ENCODE data around the gene RNU2-1. TPM values are rescaled to one million over a fixed set of nuclear protein-coding genes. Genes with fewer than 3 reads are reported as not detected.
"Not testable (repeated sequence)": the region's sequence is repeated elsewhere in the genome, so short reads cannot be mapped to it uniquely, and the experiment has no call there.

The RNU2-1 gene
- not detected for total RNA-seq

GRCh38 chr17:43233877-43234276 lies at the start of gene RNU2-1:
TSS of gene RNU2-1 (minus strand) at chr17:43233977.
- H3K27ac ChIP-seq; DNase-seq (ENCODE audit: low spot score in 2 of 2); H3K36me3 ChIP-seq; H3K27me3 ChIP-seq; H3K4me1 ChIP-seq; H3K9me3 ChIP-seq; intact Hi-C loops (cut with DNase I); H3K4me3 ChIP-seq: not testable (repeated sequence)

- DNase-seq (ENCODE audit: low spot score in 2 of 2); H3K27ac ChIP-seq; H3K4me3 ChIP-seq; H3K4me1 ChIP-seq; H3K9me3 ChIP-seq; H3K27me3 ChIP-seq; H3K36me3 ChIP-seq; intact Hi-C loops (cut with DNase I): not testable (repeated sequence)
Observed at GRCh38 chr17:43272914-43273313, 39.1 kb upstream of the RNU2-1 start.

GRCh38 chr17:43272483-43272882 lies 38.7 kb upstream of the RNU2-1 start:
- H3K4me3 ChIP-seq; intact Hi-C loops (cut with DNase I); H3K9me3 ChIP-seq; DNase-seq (ENCODE audit: low spot score in 2 of 2); H3K36me3 ChIP-seq; H3K27me3 ChIP-seq; H3K4me1 ChIP-seq; H3K27ac ChIP-seq: not testable (repeated sequence)

GRCh38 chr17:43270552-43271504 lies 37.1 kb upstream of the RNU2-1 start:
- intact Hi-C loops (cut with DNase I); H3K27ac ChIP-seq; DNase-seq (ENCODE audit: low spot score in 2 of 2); H3K9me3 ChIP-seq; H3K27me3 ChIP-seq; H3K36me3 ChIP-seq; H3K4me1 ChIP-seq; H3K4me3 ChIP-seq: not testable (repeated sequence)

- H3K36me3 ChIP-seq; H3K4me1 ChIP-seq; intact Hi-C loops (cut with DNase I); DNase-seq (ENCODE audit: low spot score in 2 of 2); H3K27me3 ChIP-seq; H3K9me3 ChIP-seq: not testable (repeated sequence)
- H3K4me3 ChIP-seq: peak overlapping the region in 1 of 2 donors; percentile 37
- peak overlapping the region in 1 of 2 donors; percentile 45 for H3K27ac ChIP-seq
Observed at GRCh38 chr17:43246456-43246855, 12.7 kb upstream of the RNU2-1 start.

GRCh38 chr17:43240596-43241352 lies 7.0 kb upstream of the RNU2-1 start:
- DNase-seq (ENCODE audit: low spot score in 2 of 2); H3K4me1 ChIP-seq; H3K27ac ChIP-seq; H3K9me3 ChIP-seq; H3K36me3 ChIP-seq; intact Hi-C loops (cut with DNase I); H3K27me3 ChIP-seq; H3K4me3 ChIP-seq: not testable (repeated sequence)

GRCh38 chr17:43239597-43239996 lies 5.8 kb upstream of the RNU2-1 start:
- H3K4me3 ChIP-seq; H3K36me3 ChIP-seq; H3K4me1 ChIP-seq; H3K27me3 ChIP-seq; intact Hi-C loops (cut with DNase I); H3K9me3 ChIP-seq; H3K27ac ChIP-seq; DNase-seq (ENCODE audit: low spot score in 2 of 2): not testable (repeated sequence)

- DNase-seq (ENCODE audit: low spot score in 2 of 2); H3K36me3 ChIP-seq; H3K27me3 ChIP-seq; H3K27ac ChIP-seq; H3K9me3 ChIP-seq; H3K4me1 ChIP-seq; intact Hi-C loops (cut with DNase I); H3K4me3 ChIP-seq: not testable (repeated sequence)
Observed at GRCh38 chr17:43233263-43233662, 514 bp downstream of the RNU2-1 start.

- H3K36me3 ChIP-seq; H3K27me3 ChIP-seq; H3K4me1 ChIP-seq; intact Hi-C loops (cut with DNase I); H3K9me3 ChIP-seq; H3K4me3 ChIP-seq: not testable (repeated sequence)
- H3K27ac ChIP-seq: peak overlapping the region in 1 of 2 donors; percentile 34
- DNase-seq (ENCODE audit: low spot score in 2 of 2): peak; percentile 18 to 79
Observed at GRCh38 chr17:43232021-43232699, 1.6 kb downstream of the RNU2-1 start.

GRCh38 chr17:43231205-43232020 lies 2.4 kb downstream of the RNU2-1 start:
- not testable (repeated sequence) for H3K4me1 ChIP-seq, H3K27me3 ChIP-seq

GRCh38 chr17:43228020-43228782 lies 5.6 kb downstream of the RNU2-1 start, which contains the start of gene CCDC200:
TSS of gene CCDC200 (minus strand) at chr17:43228623. CDS start at chr17:43228554, 69 bp downstream.
- H3K4me1 ChIP-seq; H3K27me3 ChIP-seq; H3K27ac ChIP-seq; H3K4me3 ChIP-seq; DNase-seq (ENCODE audit: low spot score in 2 of 2); H3K9me3 ChIP-seq; intact Hi-C loops (cut with DNase I): not testable (repeated sequence)
- H3K36me3 ChIP-seq: peaks cover 14 to 17% of the 10 kb centered on the region in 2 donors

More at GRCh38 chr17:43231205-43232020, 2.4 kb downstream of the RNU2-1 start:
- H3K4me3 ChIP-seq; H3K9me3 ChIP-seq; H3K36me3 ChIP-seq; intact Hi-C loops (cut with DNase I): not testable (repeated sequence)
- H3K27ac ChIP-seq: peak overlapping the region in 1 of 2 donors; percentile 34
- peak in 1 of 2 donors; percentile 54 for DNase-seq (ENCODE audit: low spot score in 2 of 2)
